C4-2B (cell line): Measurements from ENCODE around the gene HK2.

Experiments used
- ZFX ChIP-seq: fragments of 450-650 bp; IDR thresholded peaks from 2 replicates; pipeline ENCODE4 v1.6.1; 2017
- TF ChIP-seq, protein P1 (sequence below): fragments of 450-650 bp; conservative IDR thresholded peaks from 2 replicates; pipeline ENCODE4 v1.5.1; 2017; ENCODE audit warnings: mild to moderate bottlenecking

DNA sequence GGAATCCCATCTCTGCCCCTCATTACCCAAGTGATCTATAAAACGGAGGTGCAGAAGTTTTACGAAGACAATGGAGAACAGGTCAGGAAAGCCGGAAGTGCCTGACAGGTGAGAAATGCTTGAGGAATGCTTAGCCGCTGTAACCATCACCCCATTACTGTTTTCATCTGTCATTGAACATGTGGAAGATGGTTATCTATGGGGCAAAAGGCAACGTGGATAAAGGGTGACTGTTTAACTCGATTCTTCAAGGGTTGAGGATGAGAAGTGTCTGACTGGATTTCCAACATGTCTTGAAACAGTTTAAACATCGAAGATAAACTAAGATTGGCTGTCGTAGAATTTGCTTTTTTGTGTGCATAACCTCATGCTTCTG lies 17.3 kb downstream of the HK2 start:
- TF ChIP-seq, protein P1, sequence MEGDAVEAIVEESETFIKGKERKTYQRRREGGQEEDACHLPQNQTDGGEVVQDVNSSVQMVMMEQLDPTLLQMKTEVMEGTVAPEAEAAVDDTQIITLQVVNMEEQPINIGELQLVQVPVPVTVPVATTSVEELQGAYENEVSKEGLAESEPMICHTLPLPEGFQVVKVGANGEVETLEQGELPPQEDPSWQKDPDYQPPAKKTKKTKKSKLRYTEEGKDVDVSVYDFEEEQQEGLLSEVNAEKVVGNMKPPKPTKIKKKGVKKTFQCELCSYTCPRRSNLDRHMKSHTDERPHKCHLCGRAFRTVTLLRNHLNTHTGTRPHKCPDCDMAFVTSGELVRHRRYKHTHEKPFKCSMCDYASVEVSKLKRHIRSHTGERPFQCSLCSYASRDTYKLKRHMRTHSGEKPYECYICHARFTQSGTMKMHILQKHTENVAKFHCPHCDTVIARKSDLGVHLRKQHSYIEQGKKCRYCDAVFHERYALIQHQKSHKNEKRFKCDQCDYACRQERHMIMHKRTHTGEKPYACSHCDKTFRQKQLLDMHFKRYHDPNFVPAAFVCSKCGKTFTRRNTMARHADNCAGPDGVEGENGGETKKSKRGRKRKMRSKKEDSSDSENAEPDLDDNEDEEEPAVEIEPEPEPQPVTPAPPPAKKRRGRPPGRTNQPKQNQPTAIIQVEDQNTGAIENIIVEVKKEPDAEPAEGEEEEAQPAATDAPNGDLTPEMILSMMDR, result no peak
- no peak for TF ChIP-seq ZFX
